Stimulated activated CD4-positive, alpha-beta T cell treated with anti-CD3 and anti-CD28 coated beads, TNF-alpha, amount 100 ng/mL, for 1 hour (primary cell): ENCODE data around the gene TMEM89.

Experiments
- DNase-seq, 3 donors: peaks; one replicate each; pipeline ENCODE4 v3.0.0-alpha.2; 2020; ENCODE audit warnings: low read depth in 3 of 3, low spot score in 1 of 3

Gene TMEM89

GRCh38 chr3:48619541-48620524 is 1.7 kb downstream of the TMEM89 start:
- no peak for DNase-seq

- no peak for DNase-seq
These were observed 4.0 kb downstream of the TMEM89 start for GRCh38 chr3:48617559-48617958.

- no peak for DNase-seq
These were observed 7.5 kb downstream of the TMEM89 start for GRCh38 chr3:48614044-48614443.

DNA sequence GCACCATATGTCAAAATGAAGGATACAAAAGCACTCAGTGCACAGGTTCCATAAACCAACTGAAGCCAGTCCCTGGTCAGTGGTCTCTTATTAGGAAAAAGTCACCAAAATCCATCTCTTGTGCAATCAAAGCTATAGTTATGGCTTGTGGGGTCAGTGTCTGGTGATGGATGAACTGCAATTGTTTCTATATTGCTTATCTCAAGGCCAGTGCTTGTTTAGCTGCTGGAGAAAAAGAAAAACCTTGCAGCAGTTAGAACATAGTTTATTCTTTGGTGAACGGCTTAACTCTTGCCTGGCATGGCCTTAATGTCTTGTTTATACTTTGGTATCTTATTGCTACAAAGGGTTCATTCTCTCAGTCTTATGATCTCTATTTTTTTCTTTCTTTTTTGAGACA is 9.3 kb downstream of the TMEM89 start:
- no peak for DNase-seq

- DNase-seq: peak; percentile 80 to 87 (median 86)
These were observed 12.2 kb downstream of the TMEM89 start, which contains the start of gene UQCRC1 for GRCh38 chr3:48609088-48610005. Gene UQCRC1, minus strand, starts transcription at chr3:48609646. Its CDS starts 26 bp downstream, at chr3:48609620.

GRCh38 chr3:48607519-48607918 is 14.1 kb downstream of the TMEM89 start:
- no peak for DNase-seq

GRCh38 chr3:48601622-48601994 is 20.0 kb downstream of the TMEM89 start:
- no peak for DNase-seq

- no peak for DNase-seq
These were observed 20.6 kb downstream of the TMEM89 start for GRCh38 chr3:48600711-48601621.

- no peak for DNase-seq
These were observed 21.9 kb downstream of the TMEM89 start for GRCh38 chr3:48599509-48600285.

DNA sequence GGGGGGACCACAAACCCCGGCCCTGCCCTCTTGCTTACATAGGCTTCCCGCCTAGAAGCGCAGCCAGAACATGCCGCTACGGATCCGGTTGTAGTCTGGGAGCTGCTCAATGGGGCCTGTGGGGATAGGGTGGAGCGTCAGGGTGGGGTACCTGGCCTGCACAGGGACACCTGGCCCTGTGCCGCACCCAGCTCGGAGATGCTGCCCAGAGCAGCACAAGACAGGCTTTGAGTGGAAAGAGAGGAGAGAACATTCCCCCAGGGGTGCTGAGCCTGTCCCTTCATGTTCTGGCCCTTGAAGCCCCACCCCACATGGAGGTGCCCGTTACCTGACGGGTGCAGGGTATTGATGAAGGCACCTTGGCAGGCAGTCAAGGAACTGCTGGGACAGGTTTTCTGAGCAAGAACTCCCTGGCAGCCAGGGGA is 22.5 kb downstream of the TMEM89 start:
- DNase-seq: no peak

GRCh38 chr3:48598323-48599076 is 23.1 kb downstream of the TMEM89 start:
- DNase-seq: no peak

GRCh38 chr3:48597408-48597800 is 24.2 kb downstream of the TMEM89 start:
- no peak for DNase-seq

- no peak for DNase-seq
These were observed 24.7 kb downstream of the TMEM89 start for GRCh38 chr3:48596676-48597407.

DNA sequence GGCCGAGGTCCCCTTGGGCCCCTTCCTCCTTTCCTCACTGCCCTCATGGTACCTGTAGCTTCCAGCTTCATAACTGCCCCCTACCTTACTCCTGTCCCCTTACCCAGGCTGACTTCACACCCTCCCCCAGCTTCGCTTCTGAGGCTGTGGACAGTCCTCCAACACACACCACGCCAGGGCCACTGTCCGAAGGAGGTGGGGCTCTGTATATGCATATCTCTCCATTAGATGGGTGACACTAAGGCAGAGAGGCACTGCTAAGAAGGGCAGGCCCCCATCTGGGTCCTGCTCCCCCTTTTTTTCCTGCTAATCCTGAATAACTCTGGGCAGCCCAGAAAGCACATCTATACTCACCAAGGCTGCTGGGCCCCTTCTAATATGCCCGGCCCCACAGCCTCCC is 25.4 kb downstream of the TMEM89 start:
- DNase-seq: no peak

DNA sequence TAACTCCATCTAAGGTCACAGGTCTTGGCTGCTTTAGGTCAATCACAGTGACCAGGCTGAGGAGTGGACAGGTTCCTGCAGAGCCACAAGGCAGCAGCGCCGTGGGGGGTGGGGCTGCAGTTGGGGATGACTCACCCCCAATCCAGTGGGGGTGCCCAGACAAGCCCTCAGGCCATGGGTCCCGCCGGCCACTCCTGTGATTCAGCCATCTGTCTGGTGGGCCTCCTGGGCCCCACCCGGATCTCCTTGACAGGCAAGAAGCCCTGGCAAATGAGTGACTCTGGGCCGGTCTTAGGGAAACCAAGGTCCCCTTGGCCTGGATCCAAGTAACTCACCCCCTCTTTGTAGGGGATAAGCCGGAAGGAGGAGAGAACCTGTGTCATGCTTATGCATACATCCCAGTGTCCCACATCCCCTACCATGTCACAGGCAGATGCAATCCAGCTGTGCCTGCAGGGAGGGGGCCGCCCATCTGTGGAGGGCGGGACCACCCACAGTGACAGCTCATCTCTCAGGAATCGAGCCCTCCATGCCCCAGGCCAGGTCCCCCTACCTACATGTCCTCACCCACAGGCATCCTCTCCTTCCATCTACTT is 25.9 kb downstream of the TMEM89 start:
- DNase-seq: no peak

- DNase-seq: no peak
These were observed 26.5 kb downstream of the TMEM89 start, which contains the start of gene COL7A1 for GRCh38 chr3:48595075-48595525. Gene COL7A1, minus strand, starts transcription at chr3:48595329. Its CDS starts 170 bp downstream, at chr3:48595159.

DNA sequence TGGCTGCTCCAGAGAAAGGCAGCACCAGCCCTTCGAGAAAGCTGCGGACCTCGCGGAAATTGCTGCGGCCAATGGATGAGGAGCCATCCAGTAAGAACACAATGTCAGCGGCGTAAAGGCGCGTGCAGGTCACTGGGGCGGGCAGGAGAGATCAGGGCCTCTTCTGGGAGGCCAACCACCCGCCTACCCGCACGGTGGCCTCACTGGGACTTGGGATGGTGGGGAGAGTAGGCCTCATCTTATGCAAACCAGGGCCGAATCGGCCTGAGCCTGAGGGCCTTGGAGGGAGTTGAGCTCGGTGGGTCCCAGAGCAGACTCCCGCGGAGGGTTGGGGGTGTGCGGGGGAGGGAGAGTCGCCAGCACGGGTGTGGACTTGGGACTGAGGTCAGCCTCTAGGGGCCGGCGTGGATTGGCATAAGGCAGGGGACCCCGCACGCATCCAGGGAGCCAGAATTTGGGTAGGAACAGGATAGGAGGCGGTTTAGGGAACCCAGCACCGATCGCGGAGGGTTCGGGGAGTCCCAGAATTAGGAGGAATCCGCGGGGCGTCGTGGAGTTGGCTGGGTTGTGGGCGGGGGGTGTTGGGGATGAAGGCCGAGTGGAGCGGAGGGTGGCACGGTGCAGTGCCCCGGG is 27.0 kb downstream of the TMEM89 start:
- DNase-seq: no peak
